DND-41 (cell line): Measurements from ENCODE around the gene SLC6A9.

Source experiments
- ATAC-seq: fragments of 200-7000 bp; cut with Tn5 transposase; 3 replicates; pipeline ENCODE4 v1.9.1; 2021; ENCODE audit warnings: low read depth; ENCODE audit not compliant: insufficient read depth
- DNase-seq: peaks from one replicate; pipeline ENCODE4 v3.0.0-alpha.2; 2020
- H2AFZ ChIP-seq: 2 replicates; pipeline ENCODE4 v1.6.0; 2012; ENCODE audit warnings: low read depth, low read length
- H3K27ac ChIP-seq: 2 replicates; pipeline ENCODE4 v1.5.1; 2012; ENCODE audit warnings: low read length, inconsistent platforms
- H3K27me3 ChIP-seq: fragments of 200-600 bp; sonication (generic); 2 replicates; pipeline ENCODE4 v1.6.0; 2012; ENCODE audit warnings: low read length, mild to moderate bottlenecking, inconsistent platforms; ENCODE audit not compliant: insufficient read depth, poor library complexity
- H3K36me3 ChIP-seq: 2 replicates; pipeline ENCODE4 v1.5.1; 2012; ENCODE audit warnings: low read length, inconsistent platforms; ENCODE audit not compliant: insufficient read depth
- H3K4me1 ChIP-seq: 2 replicates; pipeline ENCODE4 v1.5.1; 2012; ENCODE audit warnings: mild to moderate bottlenecking, low read length; ENCODE audit not compliant: insufficient read depth
- H3K4me2 ChIP-seq: 2 replicates; pipeline ENCODE4 v1.6.0; 2012; ENCODE audit warnings: mild to moderate bottlenecking, moderate library complexity, low read length, inconsistent platforms; ENCODE audit not compliant: insufficient read depth
- H3K4me3 ChIP-seq, 2 experiments: fragments of 200-600 bp in 1 of 2; shearing (Covaris generic) in 1 of 2; 2 replicates each; pipeline ENCODE4 v1.5.1; 2012 to 2016; ENCODE audit warnings: inconsistent platforms in 2 of 2, low read length in 2 of 2, mild to moderate bottlenecking in 2 of 2, low read depth in 1 of 2, moderate library complexity in 1 of 2
- H3K79me2 ChIP-seq: 2 replicates; pipeline ENCODE4 v1.6.0; 2012; ENCODE audit warnings: low read length, inconsistent platforms; ENCODE audit not compliant: insufficient read depth
- H3K9ac ChIP-seq: 2 replicates; pipeline ENCODE4 v1.6.0; 2012; ENCODE audit warnings: low read depth, mild to moderate bottlenecking, inconsistent platforms, low read length, moderate library complexity
- H3K9me3 ChIP-seq: 2 replicates; pipeline ENCODE4 v1.5.1; 2012; ENCODE audit warnings: low read length, moderate library complexity, mild to moderate bottlenecking, inconsistent platforms; ENCODE audit not compliant: insufficient read depth, severe bottlenecking
- H4K20me1 ChIP-seq: 2 replicates; pipeline ENCODE4 v1.6.0; 2012; ENCODE audit warnings: low read length; ENCODE audit not compliant: insufficient read depth
- EZH2 ChIP-seq: IDR thresholded peaks from 3 replicates; pipeline ENCODE4 v1.6.1; 2012; ENCODE audit warnings: borderline replicate concordance, low read depth, mild to moderate bottlenecking, moderate library complexity, low read length, inconsistent platforms; ENCODE audit not compliant: severe bottlenecking
- TF ChIP-seq, protein P1 (sequence below): IDR thresholded peaks from 2 replicates; pipeline ENCODE4 v1.5.1; 2012; ENCODE audit warnings: borderline replicate concordance, low read length, moderate library complexity, mild to moderate bottlenecking; ENCODE audit not compliant: poor library complexity, severe bottlenecking; ENCODE audit errors: extremely low read depth

SLC6A9 gene

DNA sequence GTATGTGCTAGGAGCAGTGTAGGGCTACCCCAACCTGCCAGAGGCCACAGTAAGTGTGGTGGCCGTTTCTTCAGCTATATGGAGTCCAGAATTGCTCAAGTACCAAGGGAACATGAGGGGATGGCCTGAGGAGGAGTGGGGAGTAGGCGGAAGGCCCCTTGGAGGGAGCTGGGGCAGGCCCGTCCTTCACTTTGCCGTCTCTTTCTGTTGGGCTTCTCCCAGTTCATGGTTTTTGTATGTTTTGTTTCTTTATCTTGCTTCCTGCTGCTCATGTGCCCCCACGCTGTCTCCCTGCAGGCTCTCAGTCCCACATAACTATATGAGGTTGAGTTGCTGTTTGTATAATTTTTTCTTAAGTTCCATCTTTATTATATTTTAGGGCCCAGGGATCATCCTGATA is 67.4 kb downstream of the SLC6A9 start:
- Histone ChIP-seq H3K4me2 (no peak overlapping the region), H3K4me3 (no peak overlapping the region), H2AFZ (no peak overlapping the region), H3K27me3 (no peaks in the 10 kb centered on the region), H3K27ac (no peak overlapping the region), H4K20me1 (0 out of 2 replicates have a peak, but pooled peaks cover 3% of the 10 kb centered on the region), H3K4me1 (no peaks in the 10 kb centered on the region), H3K9me3 (no peaks in the 10 kb centered on the region), H3K9ac (no peak overlapping the region), H3K79me2 (no peaks in the 10 kb centered on the region), H3K36me3 (peaks cover 25% of the 10 kb centered on the region)
- DNase-seq = no peak
- TF ChIP-seq EZH2 = no peak
- TF ChIP-seq, protein P1, sequence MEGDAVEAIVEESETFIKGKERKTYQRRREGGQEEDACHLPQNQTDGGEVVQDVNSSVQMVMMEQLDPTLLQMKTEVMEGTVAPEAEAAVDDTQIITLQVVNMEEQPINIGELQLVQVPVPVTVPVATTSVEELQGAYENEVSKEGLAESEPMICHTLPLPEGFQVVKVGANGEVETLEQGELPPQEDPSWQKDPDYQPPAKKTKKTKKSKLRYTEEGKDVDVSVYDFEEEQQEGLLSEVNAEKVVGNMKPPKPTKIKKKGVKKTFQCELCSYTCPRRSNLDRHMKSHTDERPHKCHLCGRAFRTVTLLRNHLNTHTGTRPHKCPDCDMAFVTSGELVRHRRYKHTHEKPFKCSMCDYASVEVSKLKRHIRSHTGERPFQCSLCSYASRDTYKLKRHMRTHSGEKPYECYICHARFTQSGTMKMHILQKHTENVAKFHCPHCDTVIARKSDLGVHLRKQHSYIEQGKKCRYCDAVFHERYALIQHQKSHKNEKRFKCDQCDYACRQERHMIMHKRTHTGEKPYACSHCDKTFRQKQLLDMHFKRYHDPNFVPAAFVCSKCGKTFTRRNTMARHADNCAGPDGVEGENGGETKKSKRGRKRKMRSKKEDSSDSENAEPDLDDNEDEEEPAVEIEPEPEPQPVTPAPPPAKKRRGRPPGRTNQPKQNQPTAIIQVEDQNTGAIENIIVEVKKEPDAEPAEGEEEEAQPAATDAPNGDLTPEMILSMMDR = no peak
- ATAC-seq = no peak

DNA sequence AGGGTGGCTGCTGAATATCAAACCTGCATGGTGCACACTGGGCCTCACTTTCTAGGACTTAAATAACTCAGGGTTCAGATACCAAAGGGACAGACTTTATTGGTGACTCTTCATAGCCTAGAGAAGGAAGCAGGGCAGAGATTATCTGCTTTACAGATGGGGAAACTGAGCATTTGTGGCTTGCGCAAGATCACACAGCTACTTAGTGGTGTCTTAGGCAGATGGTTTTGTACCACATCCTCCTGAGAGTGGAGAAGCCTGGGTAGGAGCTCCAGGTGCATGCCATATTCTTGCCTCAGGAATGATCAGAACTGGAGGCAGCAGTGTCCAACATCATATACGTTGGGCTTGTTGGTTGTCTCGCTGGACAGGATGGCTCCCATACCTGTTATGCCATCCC is 68.3 kb downstream of the SLC6A9 start:
- Histone ChIP-seq H3K4me3 (no peak overlapping the region), H2AFZ (no peak overlapping the region), H3K9me3 (no peaks in the 10 kb centered on the region), H3K4me2 (no peak overlapping the region), H3K9ac (no peak overlapping the region), H3K36me3 (peaks cover 33% of the 10 kb centered on the region), H4K20me1 (0 out of 2 replicates have a peak, but pooled peaks cover 3% of the 10 kb centered on the region), H3K79me2 (no peaks in the 10 kb centered on the region), H3K4me1 (no peaks in the 10 kb centered on the region), H3K27me3 (no peaks in the 10 kb centered on the region), H3K27ac (no peak overlapping the region)
- DNase-seq (no peak), ATAC-seq (peak; percentile 45; the same call in 1 of the 3 replicates)
- TF ChIP-seq, protein P1 = no peak
- TF ChIP-seq EZH2 = no peak

DNA sequence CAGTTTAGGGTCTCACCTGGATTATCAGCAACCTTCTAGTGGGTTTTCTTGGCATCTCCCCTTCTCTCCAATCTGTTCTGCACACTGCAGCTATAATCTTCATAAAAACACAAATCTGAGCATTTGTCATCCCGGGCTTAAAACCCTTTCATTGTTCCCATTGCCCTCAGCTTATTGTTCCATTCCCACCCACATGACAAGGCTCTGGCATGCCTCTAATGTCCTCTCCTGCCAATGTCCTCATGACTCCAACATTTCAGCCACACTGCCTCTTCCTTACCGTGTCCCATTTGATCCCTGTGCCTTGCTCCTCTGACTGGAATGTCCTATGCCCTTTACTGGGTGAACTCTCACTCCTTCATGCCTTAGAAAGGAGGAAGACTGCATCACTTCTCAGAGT is 68.9 kb downstream of the SLC6A9 start:
- no peaks in the 10 kb centered on the region for H3K4me1 ChIP-seq
- DNase-seq (no peak), ATAC-seq (no peak)
- no peaks in the 10 kb centered on the region for H3K79me2 ChIP-seq
- no peak overlapping the region for H2AFZ ChIP-seq
- H3K4me2 ChIP-seq = no peak overlapping the region
- H3K27ac ChIP-seq = no peak overlapping the region
- TF ChIP-seq EZH2 = no peak
- TF ChIP-seq, protein P1 = no peak
- H3K9ac ChIP-seq = no peak overlapping the region
- no peaks in the 10 kb centered on the region for H4K20me1 ChIP-seq
- H3K9me3 ChIP-seq = no peaks in the 10 kb centered on the region
- H3K4me3 ChIP-seq = no peak overlapping the region
- H3K36me3 ChIP-seq = peaks cover 37% of the 10 kb centered on the region
- H3K27me3 ChIP-seq = no peaks in the 10 kb centered on the region

DNA sequence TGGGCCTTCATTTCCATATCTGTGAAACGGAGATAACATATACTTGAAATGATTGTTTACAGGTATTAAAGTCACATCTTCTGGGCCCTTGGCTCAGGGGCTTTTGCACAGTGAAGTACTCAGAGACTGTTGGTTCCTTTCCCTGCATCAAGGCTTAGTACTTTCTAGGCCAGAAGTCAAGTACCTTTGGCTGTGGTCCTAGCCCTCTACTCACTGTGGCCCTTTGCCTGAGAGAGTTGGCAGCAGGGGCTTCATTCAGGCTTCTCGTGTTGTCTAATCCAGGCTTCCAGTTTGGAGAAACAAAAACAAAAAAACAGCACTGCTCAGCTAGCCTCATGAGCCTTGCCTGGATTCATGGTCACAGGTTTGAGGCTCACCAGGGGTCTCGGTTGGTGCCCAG is 69.6 kb downstream of the SLC6A9 start:
- no peak for DNase-seq
- Histone ChIP-seq H3K4me1 (no peaks in the 10 kb centered on the region), H3K36me3 (peaks cover 43% of the 10 kb centered on the region), H3K27ac (no peak overlapping the region), H3K4me2 (no peak overlapping the region), H3K4me3 (no peak overlapping the region), H3K79me2 (no peaks in the 10 kb centered on the region), H3K27me3 (no peaks in the 10 kb centered on the region), H2AFZ (no peak overlapping the region), H4K20me1 (no peaks in the 10 kb centered on the region), H3K9me3 (no peaks in the 10 kb centered on the region), H3K9ac (no peak overlapping the region)
- ATAC-seq = no peak
- no peak for TF ChIP-seq EZH2
- TF ChIP-seq, protein P1 = no peak
